ENCODE data around the gene ANKRD2.

GRCh38 chr10:97599272-97599619, 26.7 kb downstream of the ANKRD2 start:
- TF ChIP-seq EP300 (IDR thresholded peaks at IDR 0.05), result no peak
- no peak for TF ChIP-seq CTCF (IDR thresholded peaks at IDR 0.05)
- TF ChIP-seq POLR2AphosphoS5 (IDR thresholded peaks at IDR 0.05), result no peak
- no peak for TF ChIP-seq POLR2A (IDR thresholded peaks at IDR 0.05)
